H9 (cell line): ENCODE measurements around the gene INTS7. TPM values are rescaled to one million over a fixed set of nuclear protein-coding genes. Genes with fewer than 3 reads are reported as not detected.

Source experiments
- DNase-seq: peaks from one replicate; pipeline ENCODE4 v3.0.0-alpha.2; 2017
- H2AFZ ChIP-seq: one replicate; pipeline ENCODE4 v1.6.1; 2013; ENCODE audit warnings: mild to moderate bottlenecking, low read length, control low read depth, moderate library complexity
- H2AK5ac ChIP-seq: 2 replicates; pipeline ENCODE4 v1.6.1; 2013; ENCODE audit warnings: low read length, control low read depth, mixed read lengths; ENCODE audit not compliant: insufficient read length
- H2BK120ac ChIP-seq: one replicate; pipeline ENCODE4 v1.6.1; 2013; ENCODE audit warnings: low read depth, mild to moderate bottlenecking, low read length, control low read depth, inconsistent platforms; ENCODE audit not compliant: poor library complexity, severe bottlenecking
- H2BK12ac ChIP-seq: 2 replicates; pipeline ENCODE4 v1.6.1; 2013; ENCODE audit warnings: low read length, control low read depth, mixed read lengths, low read depth; ENCODE audit not compliant: insufficient read length
- H2BK15ac ChIP-seq: 2 replicates; pipeline ENCODE4 v1.6.1; 2013; ENCODE audit warnings: low read depth, low read length, control low read depth
- H2BK20ac ChIP-seq: one replicate; pipeline ENCODE4 v1.6.1; 2013; ENCODE audit warnings: low read depth, mild to moderate bottlenecking, low read length, control low read depth, inconsistent platforms; ENCODE audit not compliant: poor library complexity, severe bottlenecking
- H2BK5ac ChIP-seq: 2 replicates; pipeline ENCODE4 v1.6.1; 2013; ENCODE audit warnings: low read length, control low read depth, mixed read lengths; ENCODE audit not compliant: insufficient read length
- H3K14ac ChIP-seq: 2 replicates; pipeline ENCODE4 v1.6.1; 2013; ENCODE audit warnings: low read length, control low read depth; ENCODE audit not compliant: insufficient read depth
- H3K18ac ChIP-seq: 2 replicates; pipeline ENCODE4 v1.6.1; 2013; ENCODE audit warnings: low read depth, mild to moderate bottlenecking, mixed read lengths, low read length, control low read depth; ENCODE audit not compliant: insufficient read length
- H3K23ac ChIP-seq: 2 replicates; pipeline ENCODE4 v1.6.1; 2013; ENCODE audit warnings: low read length, control low read depth, mixed read lengths, low read depth; ENCODE audit not compliant: insufficient read length
- H3K23me2 ChIP-seq: 2 replicates; pipeline ENCODE4 v1.6.1; 2013; ENCODE audit warnings: low read depth, mild to moderate bottlenecking, mixed read lengths, low read length, control low read depth; ENCODE audit not compliant: insufficient read length, poor library complexity, severe bottlenecking
- H3K27ac ChIP-seq: 2 replicates; pipeline ENCODE4 v1.5.1; 2013; ENCODE audit warnings: low read length, control low read depth, mixed read lengths, low read depth; ENCODE audit not compliant: insufficient read length
- H3K27me3 ChIP-seq: 2 replicates; pipeline ENCODE4 v1.6.1; 2013; ENCODE audit warnings: low read length, control low read depth, inconsistent platforms; ENCODE audit not compliant: insufficient read depth
- H3K4ac ChIP-seq: 2 replicates; pipeline ENCODE4 v1.6.1; 2013; ENCODE audit warnings: low read depth, mild to moderate bottlenecking, control low read depth, inconsistent platforms, low read length, moderate library complexity
- H3K4me1 ChIP-seq: 2 replicates; pipeline ENCODE4 v1.6.1; 2013; ENCODE audit warnings: low read length, control low read depth, inconsistent platforms; ENCODE audit not compliant: insufficient read depth
- H3K4me2 ChIP-seq: 2 replicates; pipeline ENCODE4 v1.6.1; 2013; ENCODE audit warnings: low read length, control low read depth, mixed read lengths; ENCODE audit not compliant: insufficient read length, insufficient read depth
- H3K56ac ChIP-seq: 2 replicates; pipeline ENCODE4 v1.6.1; 2013; ENCODE audit warnings: low read depth, mild to moderate bottlenecking, mixed read lengths, low read length, control low read depth; ENCODE audit not compliant: insufficient read length
- H3K79me1 ChIP-seq: 2 replicates; pipeline ENCODE4 v1.6.1; 2013; ENCODE audit warnings: low read depth, mild to moderate bottlenecking, moderate library complexity, low read length, control low read depth, inconsistent platforms; ENCODE audit not compliant: insufficient read depth, poor library complexity, severe bottlenecking
- H3K79me2 ChIP-seq: 2 replicates; pipeline ENCODE4 v1.6.1; 2013; ENCODE audit warnings: low read length, control low read depth, inconsistent platforms; ENCODE audit not compliant: insufficient read depth
- H3K9ac ChIP-seq: 2 replicates; pipeline ENCODE4 v1.6.1; 2013; ENCODE audit warnings: low read length, control low read depth, mixed read lengths; ENCODE audit not compliant: insufficient read length; ENCODE audit errors: extremely low read depth
- H3K9me3 ChIP-seq: one replicate; pipeline ENCODE4 v1.6.1; 2013; ENCODE audit warnings: low read depth, low read length, inconsistent platforms; ENCODE audit not compliant: control insufficient read depth
- H3T11ph ChIP-seq: one replicate; pipeline ENCODE4 v1.6.1; 2013; ENCODE audit warnings: mild to moderate bottlenecking, low read length, control low read depth, inconsistent platforms
- H4K20me1 ChIP-seq: one replicate; pipeline ENCODE4 v1.6.1; 2013; ENCODE audit not compliant: control insufficient read depth, insufficient read length, insufficient read depth
- H4K5ac ChIP-seq: 2 replicates; pipeline ENCODE4 v1.6.1; 2013; ENCODE audit warnings: low read depth, mild to moderate bottlenecking, mixed read lengths, low read length, control low read depth; ENCODE audit not compliant: insufficient read length
- H4K8ac ChIP-seq: replicated peaks from 2 replicates; pipeline ENCODE4 v1.6.1; 2013; ENCODE audit warnings: low read length, control low read depth, mixed read lengths, low read depth; ENCODE audit not compliant: insufficient read length
- H4K91ac ChIP-seq: 2 replicates; pipeline ENCODE4 v1.6.1; 2013; ENCODE audit warnings: low read depth, mild to moderate bottlenecking, moderate library complexity, mixed read lengths, low read length, control low read depth; ENCODE audit not compliant: insufficient read length
- H3K27ac Mint-ChIP-seq, 3 experiments: 2 replicates in 2 of 3; 3 replicates in 1 of 3; pipeline ENCODE4 v1.8.0; 2020 to 2021; ENCODE audit warnings: mixed read lengths in 3 of 3, mild to moderate bottlenecking in 1 of 3, moderate library complexity in 1 of 3
- H3K27me3 Mint-ChIP-seq: 2 replicates; pipeline ENCODE4 v1.8.0; 2021; ENCODE audit warnings: low read depth, mild to moderate bottlenecking, moderate library complexity, mixed read lengths
- H3K36me3 Mint-ChIP-seq, 3 experiments: 2 replicates in 2 of 3; 3 replicates in 1 of 3; pipeline ENCODE4 v1.8.0; 2020 to 2021; ENCODE audit warnings: low read depth in 3 of 3, mixed read lengths in 3 of 3; ENCODE audit not compliant: insufficient read depth in 1 of 3
- H3K4me1 Mint-ChIP-seq, 2 experiments: 2 replicates each; pipeline ENCODE4 v1.8.0; 2020; ENCODE audit warnings: mixed read lengths in 2 of 2
- H3K4me3 Mint-ChIP-seq, 2 experiments: 2 replicates in 1 of 2; 3 replicates in 1 of 2; pipeline ENCODE4 v1.8.0; 2020 to 2021; ENCODE audit warnings: mild to moderate bottlenecking in 2 of 2, mixed read lengths in 2 of 2, moderate library complexity in 1 of 2
- H3K9me3 Mint-ChIP-seq, 2 experiments: 2 replicates in 1 of 2; 3 replicates in 1 of 2; pipeline ENCODE4 v1.8.0; 2020; ENCODE audit warnings: mild to moderate bottlenecking in 2 of 2, mixed read lengths in 2 of 2, moderate library complexity in 1 of 2
- WGBS: extraction: QIAGEN DNeasy Blood & Tissue Kit; methylation state at CpG from one replicate; pipeline ENCODE4 v1.1.7; 2013; ENCODE audit warnings: missing lambda C conversion rate, low lambda C conversion rate, mixed read lengths; ENCODE audit not compliant: insufficient read length; ENCODE audit errors: extremely low coverage; 5-methylcytosine and 5-hydroxymethylcytosine counted together
- total RNA-seq: library from RNA; stranded (reverse); gene quantifications from 2 replicates; pipeline ENCODE4 v1.2.1, GENCODE V29; 2021
- TF ChIP-seq, protein P1 (sequence below): fragments of 200-600 bp; sonication (generic); conservative IDR thresholded peaks from 3 replicates; pipeline ENCODE4 v1.8.0; 2021; ENCODE audit warnings: antibody characterized with exemption, mild to moderate bottlenecking

Gene INTS7
- total RNA-seq, 1 experiment from 2014 or later, result 32.3 TPM

DNA sequence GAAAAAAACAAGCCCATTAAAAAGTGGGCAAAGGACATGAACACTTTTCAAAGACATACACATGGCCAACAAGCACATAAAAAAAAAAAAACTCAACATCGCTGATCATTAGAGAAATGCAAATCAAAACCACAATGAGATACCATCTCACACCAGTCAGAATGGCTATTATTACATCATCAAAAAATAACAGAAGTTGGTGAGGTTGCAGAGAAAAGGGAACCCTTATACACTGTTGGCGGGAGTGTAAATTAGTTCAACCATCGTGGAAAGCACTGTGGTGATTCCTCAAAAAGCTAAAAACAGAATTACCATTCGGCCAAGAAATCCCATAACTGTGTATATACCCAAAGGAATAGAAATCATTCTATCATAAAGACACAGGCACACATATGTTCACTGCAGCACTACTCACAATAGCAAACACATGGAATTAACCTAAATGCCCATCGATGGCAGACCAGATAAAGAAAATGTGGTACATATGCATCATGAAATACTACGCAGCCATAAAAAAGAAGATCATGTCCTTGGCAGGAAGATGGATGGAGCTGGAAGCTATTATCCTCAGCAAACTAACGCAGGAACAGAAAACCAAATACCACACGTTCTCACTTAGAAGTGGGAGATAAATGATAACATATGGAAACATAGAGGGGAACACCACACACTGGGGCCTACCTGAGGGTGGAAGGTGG, 70.1 kb downstream of the INTS7 start:
- no peak for DNase-seq
- Mint-ChIP-seq H3K9me3 (no peaks in the 10 kb centered on the region; a peak in 1 of 5 replicates), H3K4me3 (no peak overlapping the region), H3K4me1 (peaks cover 0 to 3% of the 10 kb centered on the region in 2 experiments; a peak in 1 of 4 replicates), H3K36me3 (peaks cover 18 to 46% (median 33%) of the 10 kb centered on the region in 3 experiments), H3K27ac (no peak overlapping the region), H3K27me3 (no peaks in the 10 kb centered on the region)
- no peaks in the 10 kb centered on the region for H3K23me2 ChIP-seq
- H3K4ac ChIP-seq, result no peak overlapping the region
- H3K18ac ChIP-seq, result no peak overlapping the region
- no peak overlapping the region for H2AFZ ChIP-seq
- no peak overlapping the region for H3K4me2 ChIP-seq
- no peaks in the 10 kb centered on the region for H3K79me1 ChIP-seq
- no CpG with 5 or more reads among the region's 8 CpGs for WGBS
- H3K56ac ChIP-seq, result no peak overlapping the region
- H4K20me1 ChIP-seq, result no peaks in the 10 kb centered on the region
- no peak overlapping the region for H3T11ph ChIP-seq
- no peak overlapping the region for H4K8ac ChIP-seq
- H3K23ac ChIP-seq, result no peak overlapping the region
- H2BK12ac ChIP-seq, result no peak overlapping the region
- H4K5ac ChIP-seq, result no peak overlapping the region
- H4K91ac ChIP-seq, result no peak overlapping the region
- no peaks in the 10 kb centered on the region for H3K27me3 ChIP-seq
- H3K4me1 ChIP-seq, result no peaks in the 10 kb centered on the region
- no peaks in the 10 kb centered on the region for H3K9me3 ChIP-seq
- no peak overlapping the region for H2BK15ac ChIP-seq
- no peak overlapping the region for H2AK5ac ChIP-seq
- H3K79me2 ChIP-seq, result no peaks in the 10 kb centered on the region
- H3K14ac ChIP-seq, result no peak overlapping the region
- H3K27ac ChIP-seq, result no peak overlapping the region
- H2BK120ac ChIP-seq, result no peak overlapping the region
- no peak overlapping the region for H2BK20ac ChIP-seq
- no peak overlapping the region for H2BK5ac ChIP-seq
- H3K9ac ChIP-seq, result no peak overlapping the region
- TF ChIP-seq, protein P1, sequence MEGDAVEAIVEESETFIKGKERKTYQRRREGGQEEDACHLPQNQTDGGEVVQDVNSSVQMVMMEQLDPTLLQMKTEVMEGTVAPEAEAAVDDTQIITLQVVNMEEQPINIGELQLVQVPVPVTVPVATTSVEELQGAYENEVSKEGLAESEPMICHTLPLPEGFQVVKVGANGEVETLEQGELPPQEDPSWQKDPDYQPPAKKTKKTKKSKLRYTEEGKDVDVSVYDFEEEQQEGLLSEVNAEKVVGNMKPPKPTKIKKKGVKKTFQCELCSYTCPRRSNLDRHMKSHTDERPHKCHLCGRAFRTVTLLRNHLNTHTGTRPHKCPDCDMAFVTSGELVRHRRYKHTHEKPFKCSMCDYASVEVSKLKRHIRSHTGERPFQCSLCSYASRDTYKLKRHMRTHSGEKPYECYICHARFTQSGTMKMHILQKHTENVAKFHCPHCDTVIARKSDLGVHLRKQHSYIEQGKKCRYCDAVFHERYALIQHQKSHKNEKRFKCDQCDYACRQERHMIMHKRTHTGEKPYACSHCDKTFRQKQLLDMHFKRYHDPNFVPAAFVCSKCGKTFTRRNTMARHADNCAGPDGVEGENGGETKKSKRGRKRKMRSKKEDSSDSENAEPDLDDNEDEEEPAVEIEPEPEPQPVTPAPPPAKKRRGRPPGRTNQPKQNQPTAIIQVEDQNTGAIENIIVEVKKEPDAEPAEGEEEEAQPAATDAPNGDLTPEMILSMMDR, result no peak
